Measurements from ENCODE around the gene BIRC3. TPM values are rescaled to one million over a fixed set of nuclear protein-coding genes. Genes with fewer than 3 reads are reported as not detected.

BIRC3 gene
- total RNA-seq, 1 donor from 2014 or later: 1.6 TPM

DNA sequence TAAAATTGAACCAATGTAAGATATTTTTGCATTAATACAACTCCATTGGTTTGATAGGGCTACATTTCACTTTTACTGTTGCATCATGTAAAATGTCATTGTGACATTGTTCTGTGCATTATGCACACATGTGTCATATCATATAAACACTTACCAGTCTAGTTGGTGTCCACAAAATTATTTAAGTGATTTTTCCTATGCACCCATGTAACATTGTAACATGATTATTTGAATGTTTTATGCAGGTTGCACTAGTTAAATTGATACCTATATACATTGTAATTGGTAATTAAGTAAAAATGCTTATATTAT, 9.6 kb upstream of the BIRC3 start:
- Histone ChIP-seq H3K27ac (ENCODE audit: low read depth, low read length) (no peak overlapping the region), H3K36me3 (ENCODE audit: control insufficient read depth in 3 of 3, insufficient read depth in 3 of 3, low read length in 3 of 3) (no peaks in the 10 kb centered on the region), H3K9me3 (ENCODE audit: control insufficient read depth in 3 of 3, low read length in 3 of 3) (no peaks in the 10 kb centered on the region), H3K4me3 (ENCODE audit: low read length in 3 of 3) (no peak overlapping the region), H3K4me1 (ENCODE audit: control insufficient read depth in 3 of 3, insufficient read depth in 3 of 3, low read length in 3 of 3) (peaks cover 0 to 3% (median 0%) of the 10 kb centered on the region in 3 donors), H3K27me3 (ENCODE audit: control insufficient read depth in 3 of 3, insufficient read depth in 3 of 3, low read length in 3 of 3) (no peaks in the 10 kb centered on the region), H3K9ac (ENCODE audit: low read depth in 1 of 3, low read length in 3 of 3) (no peak overlapping the region)

DNA sequence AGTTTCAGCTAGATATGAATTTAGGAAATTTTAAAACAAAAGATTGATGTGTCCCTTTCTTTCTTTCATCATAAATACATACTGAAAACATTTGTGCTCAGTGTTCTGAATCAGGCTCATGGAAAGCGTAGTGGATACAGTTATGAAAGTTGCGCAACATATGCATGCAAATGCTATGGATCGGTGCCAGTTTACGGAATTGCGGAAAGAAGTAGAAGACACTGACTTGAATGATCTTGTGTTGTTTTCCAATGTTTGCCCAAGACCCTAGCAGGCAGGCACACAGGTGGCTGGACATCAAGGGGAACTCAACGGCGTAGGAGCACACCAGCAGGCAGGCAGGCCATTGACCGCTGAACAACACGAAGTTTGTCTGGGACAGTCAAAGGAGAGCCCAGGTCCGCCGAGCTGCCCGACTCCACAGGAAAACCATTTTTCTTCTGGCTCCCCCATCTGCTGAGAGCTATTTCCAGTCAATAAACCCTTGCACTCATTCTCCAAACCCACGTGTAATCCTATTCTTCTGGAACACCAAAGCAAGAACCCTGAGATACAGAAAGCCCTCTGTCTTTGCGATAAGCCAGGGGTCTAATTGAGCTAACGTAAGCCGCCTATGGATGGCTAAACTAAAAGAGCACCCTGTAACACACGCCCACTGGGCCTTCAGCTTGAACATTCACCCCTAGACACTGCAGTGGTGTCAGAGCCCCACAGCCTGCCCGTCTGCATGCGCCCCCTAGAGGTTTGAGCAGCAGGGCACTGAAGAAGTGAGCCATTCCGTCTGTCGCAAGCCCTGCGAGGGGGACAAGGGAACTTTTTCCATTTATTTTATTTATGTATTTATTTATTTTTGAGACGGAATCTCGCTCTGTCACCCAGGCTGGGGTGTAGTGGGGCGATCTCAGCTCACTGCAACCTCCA, 7.4 kb upstream of the BIRC3 start:
- Histone ChIP-seq H3K36me3 (ENCODE audit: control insufficient read depth in 3 of 3, insufficient read depth in 3 of 3, low read length in 3 of 3) (no peaks in the 10 kb centered on the region), H3K9me3 (ENCODE audit: control insufficient read depth in 3 of 3, low read length in 3 of 3) (no peaks in the 10 kb centered on the region), H3K27ac (ENCODE audit: low read depth, low read length) (no peak overlapping the region), H3K27me3 (ENCODE audit: control insufficient read depth in 3 of 3, insufficient read depth in 3 of 3, low read length in 3 of 3) (no peaks in the 10 kb centered on the region), H3K4me1 (ENCODE audit: control insufficient read depth in 3 of 3, insufficient read depth in 3 of 3, low read length in 3 of 3) (peaks cover 0 to 3% (median 0%) of the 10 kb centered on the region in 3 donors), H3K4me3 (ENCODE audit: low read length in 3 of 3) (no peak overlapping the region), H3K9ac (ENCODE audit: low read depth in 1 of 3, low read length in 3 of 3) (no peak overlapping the region)

DNA sequence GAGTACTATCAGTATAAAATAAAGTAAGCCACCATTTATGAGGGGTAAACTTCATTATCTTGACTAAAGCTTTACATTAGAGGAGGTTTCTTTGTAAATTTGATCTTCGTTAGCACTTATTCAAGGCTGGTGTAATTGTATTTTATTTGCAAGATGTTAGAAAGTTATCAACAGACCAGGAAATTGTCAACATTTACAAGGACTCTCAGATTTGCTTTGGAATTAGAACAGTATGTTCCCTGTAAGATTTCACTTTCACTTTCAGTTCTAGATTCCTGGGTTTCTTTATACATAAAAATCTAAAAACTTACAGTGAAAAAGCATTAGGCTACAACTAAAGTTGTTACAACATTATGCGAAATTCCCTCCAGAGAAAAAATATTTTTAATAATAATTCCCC, 4.6 kb upstream of the BIRC3 start:
- Histone ChIP-seq H3K4me3 (ENCODE audit: low read length in 3 of 3) (peak overlapping the region; percentile 15 to 71 (median 16)), H3K27ac (ENCODE audit: low read depth, low read length) (peak overlapping the region; percentile 48), H3K9me3 (ENCODE audit: control insufficient read depth in 3 of 3, low read length in 3 of 3) (no peaks in the 10 kb centered on the region), H3K36me3 (ENCODE audit: control insufficient read depth in 3 of 3, insufficient read depth in 3 of 3, low read length in 3 of 3) (no peaks in the 10 kb centered on the region), H3K27me3 (ENCODE audit: control insufficient read depth in 3 of 3, insufficient read depth in 3 of 3, low read length in 3 of 3) (no peaks in the 10 kb centered on the region), H3K9ac (ENCODE audit: low read depth in 1 of 3, low read length in 3 of 3) (peak overlapping the region in 1 of 3 donors; percentile 61), H3K4me1 (ENCODE audit: control insufficient read depth in 3 of 3, insufficient read depth in 3 of 3, low read length in 3 of 3) (peaks cover under 1 to 8% (median 3%) of the 10 kb centered on the region in 3 donors)

DNA sequence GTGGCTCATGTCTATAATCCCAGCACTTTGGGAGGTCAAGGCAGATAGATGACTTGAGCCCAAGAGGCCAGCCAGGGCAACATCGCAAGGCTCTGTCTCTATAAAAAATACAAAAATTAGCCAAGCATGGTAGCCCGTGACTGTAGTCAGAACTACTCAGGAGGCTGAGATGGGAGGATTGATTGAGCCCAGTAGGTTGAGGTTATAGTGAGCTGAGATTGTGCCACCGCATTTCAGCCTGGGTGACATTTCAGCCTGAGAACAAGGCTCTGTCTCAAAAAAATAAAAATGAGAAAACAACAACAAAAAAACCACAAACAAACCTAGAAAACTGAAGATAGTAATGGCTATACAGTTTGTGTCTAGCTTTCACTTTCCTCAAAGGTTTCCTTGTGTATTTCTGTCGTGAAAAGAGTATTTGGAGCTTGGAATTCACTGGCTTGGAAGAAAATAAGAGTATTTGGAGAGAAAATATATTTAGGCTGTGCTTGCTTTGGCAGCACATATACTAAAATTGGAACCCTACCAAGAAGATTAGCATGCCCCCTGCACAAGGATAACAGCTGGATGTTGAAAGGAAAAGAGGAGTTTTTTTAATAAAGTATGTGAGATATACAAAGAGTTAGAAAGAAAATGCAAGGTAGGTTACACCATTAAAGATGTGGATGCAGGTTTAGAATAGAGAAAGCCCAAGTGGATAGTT, 3.9 kb upstream of the BIRC3 start:
- H3K27me3 ChIP-seq (ENCODE audit: control insufficient read depth in 3 of 3, insufficient read depth in 3 of 3, low read length in 3 of 3): no peaks in the 10 kb centered on the region
- H3K36me3 ChIP-seq (ENCODE audit: control insufficient read depth in 3 of 3, insufficient read depth in 3 of 3, low read length in 3 of 3): no peaks in the 10 kb centered on the region
- no peaks in the 10 kb centered on the region for H3K9me3 ChIP-seq (ENCODE audit: control insufficient read depth in 3 of 3, low read length in 3 of 3)
- H3K27ac ChIP-seq (ENCODE audit: low read depth, low read length): peak overlapping the region; percentile 48
- H3K4me3 ChIP-seq (ENCODE audit: low read length in 3 of 3): peak overlapping the region; percentile 2 to 71 (median 15)
- H3K9ac ChIP-seq (ENCODE audit: low read depth in 1 of 3, low read length in 3 of 3): peak overlapping the region in 1 of 3 donors; percentile 33
- H3K4me1 ChIP-seq (ENCODE audit: control insufficient read depth in 3 of 3, insufficient read depth in 3 of 3, low read length in 3 of 3): peaks cover 3 to 14% (median 6%) of the 10 kb centered on the region in 3 donors

DNA sequence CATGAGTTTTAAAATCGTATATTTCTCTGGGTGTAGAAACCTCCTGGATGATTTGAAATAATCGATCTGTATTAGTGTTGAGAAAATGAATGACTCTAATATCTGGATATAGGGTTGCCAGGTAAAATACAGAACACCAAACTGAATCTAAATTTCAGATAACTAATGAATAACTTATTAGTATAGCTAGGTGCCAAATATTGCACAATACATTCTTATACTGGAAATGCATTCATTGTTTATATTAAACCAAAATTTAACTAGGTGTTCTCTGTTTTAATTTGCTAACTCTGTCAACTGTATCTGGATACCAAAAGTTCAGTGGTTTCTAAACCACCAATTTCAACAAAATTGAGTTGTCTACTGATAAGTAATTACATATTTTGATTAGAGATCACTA, 2.5 kb upstream of the BIRC3 start:
- H3K36me3 ChIP-seq (ENCODE audit: control insufficient read depth in 3 of 3, insufficient read depth in 3 of 3, low read length in 3 of 3): no peaks in the 10 kb centered on the region
- H3K4me3 ChIP-seq (ENCODE audit: low read length in 3 of 3): no peak overlapping the region
- no peak overlapping the region for H3K27ac ChIP-seq (ENCODE audit: low read depth, low read length)
- no peak overlapping the region for H3K9ac ChIP-seq (ENCODE audit: low read depth in 1 of 3, low read length in 3 of 3)
- H3K9me3 ChIP-seq (ENCODE audit: control insufficient read depth in 3 of 3, low read length in 3 of 3): no peaks in the 10 kb centered on the region
- H3K4me1 ChIP-seq (ENCODE audit: control insufficient read depth in 3 of 3, insufficient read depth in 3 of 3, low read length in 3 of 3): peaks cover 3 to 14% (median 6%) of the 10 kb centered on the region in 3 donors
- H3K27me3 ChIP-seq (ENCODE audit: control insufficient read depth in 3 of 3, insufficient read depth in 3 of 3, low read length in 3 of 3): no peaks in the 10 kb centered on the region

DNA sequence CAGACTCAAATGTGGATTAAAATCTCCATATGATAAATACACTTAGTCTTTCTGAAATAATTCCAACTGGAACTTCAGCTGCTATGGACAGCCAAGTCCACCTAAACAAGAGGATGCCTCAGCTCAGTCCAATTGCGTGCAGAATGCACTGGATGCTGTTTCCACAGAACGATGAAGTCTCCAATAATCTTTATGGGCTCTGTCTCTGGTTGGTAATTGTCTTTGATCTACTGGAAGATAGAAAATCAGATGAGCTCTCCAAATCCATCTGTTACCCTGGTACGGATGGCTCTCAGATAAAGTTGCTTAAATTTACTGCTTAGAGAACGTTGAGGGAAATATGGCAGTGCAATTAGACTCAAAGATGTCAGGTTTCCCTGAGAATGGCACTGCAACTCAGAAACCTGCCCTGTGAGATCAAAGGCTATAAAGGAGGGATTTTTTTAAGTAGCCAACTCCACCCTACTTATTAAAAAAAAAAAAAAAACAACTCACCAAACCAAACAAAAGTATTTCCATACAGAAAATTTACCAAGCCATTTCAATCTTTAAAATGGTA, 859 bp upstream of the BIRC3 start:
- H3K27me3 ChIP-seq (ENCODE audit: control insufficient read depth in 3 of 3, insufficient read depth in 3 of 3, low read length in 3 of 3): no peaks in the 10 kb centered on the region
- H3K36me3 ChIP-seq (ENCODE audit: control insufficient read depth in 3 of 3, insufficient read depth in 3 of 3, low read length in 3 of 3): no peaks in the 10 kb centered on the region
- peak overlapping the region in 2 of 3 donors; percentile 77 to 91 for H3K9ac ChIP-seq (ENCODE audit: low read depth in 1 of 3, low read length in 3 of 3)
- peaks cover 3 to 14% (median 6%) of the 10 kb centered on the region in 3 donors for H3K4me1 ChIP-seq (ENCODE audit: control insufficient read depth in 3 of 3, insufficient read depth in 3 of 3, low read length in 3 of 3)
- no peaks in the 10 kb centered on the region for H3K9me3 ChIP-seq (ENCODE audit: control insufficient read depth in 3 of 3, low read length in 3 of 3)
- H3K27ac ChIP-seq (ENCODE audit: low read depth, low read length): no peak overlapping the region
- H3K4me3 ChIP-seq (ENCODE audit: low read length in 3 of 3): peak overlapping the region in 1 of 3 donors; percentile 94

DNA sequence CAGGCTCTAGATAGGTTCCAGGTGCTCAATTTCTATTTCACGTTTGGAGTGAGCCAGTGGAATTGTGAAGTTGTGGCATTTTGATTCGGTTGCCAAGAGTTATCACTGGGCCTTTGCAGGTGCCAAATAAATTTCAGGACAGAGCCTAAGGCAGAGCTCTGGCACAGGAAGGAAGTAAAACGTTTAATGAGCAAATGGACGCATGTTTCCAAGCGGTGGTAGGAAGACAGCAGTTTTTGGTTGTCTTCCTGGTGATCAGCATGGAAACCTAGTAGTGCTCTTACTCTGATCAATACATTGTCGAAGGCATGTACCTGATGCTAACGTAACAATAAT, 452 bp downstream of the BIRC3 start:
- peaks cover 3 to 14% (median 6%) of the 10 kb centered on the region in 3 donors for H3K4me1 ChIP-seq (ENCODE audit: control insufficient read depth in 3 of 3, insufficient read depth in 3 of 3, low read length in 3 of 3)
- no peaks in the 10 kb centered on the region for H3K27me3 ChIP-seq (ENCODE audit: control insufficient read depth in 3 of 3, insufficient read depth in 3 of 3, low read length in 3 of 3)
- H3K9me3 ChIP-seq (ENCODE audit: control insufficient read depth in 3 of 3, low read length in 3 of 3): no peaks in the 10 kb centered on the region
- peak overlapping the region; percentile 74 to 94 (median 86) for H3K4me3 ChIP-seq (ENCODE audit: low read length in 3 of 3)
- no peaks in the 10 kb centered on the region for H3K36me3 ChIP-seq (ENCODE audit: control insufficient read depth in 3 of 3, insufficient read depth in 3 of 3, low read length in 3 of 3)
- peak overlapping the region; percentile 66 to 85 (median 77) for H3K9ac ChIP-seq (ENCODE audit: low read depth in 1 of 3, low read length in 3 of 3)
- H3K27ac ChIP-seq (ENCODE audit: low read depth, low read length): peak overlapping the region; percentile 51

DNA sequence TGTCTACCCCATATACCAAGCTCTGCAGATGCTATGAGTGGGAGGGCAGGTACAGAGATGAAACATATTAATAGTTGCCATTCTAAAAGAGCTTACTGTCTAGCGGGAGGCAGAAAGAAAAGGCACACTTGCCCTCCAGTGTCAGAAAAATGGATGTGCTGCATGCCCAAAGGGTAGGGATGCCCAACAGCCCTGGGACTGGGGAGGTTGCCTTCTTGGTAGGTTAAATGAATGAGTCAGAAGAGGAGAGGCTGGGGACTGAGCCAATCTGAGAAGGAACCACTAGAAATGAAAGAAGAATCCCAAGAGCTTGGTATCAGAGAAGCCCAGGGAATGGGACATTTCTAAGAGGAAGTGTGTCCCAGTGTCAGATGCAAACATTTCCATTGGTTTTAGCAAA, 1.2 kb downstream of the BIRC3 start:
- Histone ChIP-seq H3K9ac (ENCODE audit: low read depth in 1 of 3, low read length in 3 of 3) (no peak overlapping the region), H3K27ac (ENCODE audit: low read depth, low read length) (no peak overlapping the region), H3K9me3 (ENCODE audit: control insufficient read depth in 3 of 3, low read length in 3 of 3) (no peaks in the 10 kb centered on the region), H3K36me3 (ENCODE audit: control insufficient read depth in 3 of 3, insufficient read depth in 3 of 3, low read length in 3 of 3) (no peaks in the 10 kb centered on the region), H3K27me3 (ENCODE audit: control insufficient read depth in 3 of 3, insufficient read depth in 3 of 3, low read length in 3 of 3) (no peaks in the 10 kb centered on the region), H3K4me1 (ENCODE audit: control insufficient read depth in 3 of 3, insufficient read depth in 3 of 3, low read length in 3 of 3) (peaks cover 3 to 14% (median 6%) of the 10 kb centered on the region in 3 donors), H3K4me3 (ENCODE audit: low read length in 3 of 3) (no peak overlapping the region)

DNA sequence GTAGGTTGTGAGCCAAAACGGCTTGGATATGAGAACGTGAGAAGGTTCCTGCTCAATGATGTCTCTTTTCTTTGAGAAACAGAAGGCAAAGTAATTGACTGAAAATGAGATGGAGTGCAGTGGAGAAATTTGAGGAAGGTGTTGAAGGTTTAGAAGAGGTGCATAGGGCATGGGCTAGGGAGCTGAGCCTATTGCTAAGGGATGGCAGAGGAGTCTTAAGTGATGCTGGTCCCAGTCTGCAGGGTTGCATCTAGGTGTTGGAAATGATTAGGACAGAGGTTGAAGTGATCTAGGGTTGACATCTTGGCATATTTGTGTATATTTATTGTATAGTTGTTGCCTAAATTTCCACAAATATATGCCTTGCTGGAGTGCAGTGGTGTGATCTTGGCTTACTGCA, 2.3 kb downstream of the BIRC3 start:
- no peaks in the 10 kb centered on the region for H3K27me3 ChIP-seq (ENCODE audit: control insufficient read depth in 3 of 3, insufficient read depth in 3 of 3, low read length in 3 of 3)
- H3K9me3 ChIP-seq (ENCODE audit: control insufficient read depth in 3 of 3, low read length in 3 of 3): no peaks in the 10 kb centered on the region
- no peak overlapping the region for H3K27ac ChIP-seq (ENCODE audit: low read depth, low read length)
- H3K36me3 ChIP-seq (ENCODE audit: control insufficient read depth in 3 of 3, insufficient read depth in 3 of 3, low read length in 3 of 3): no peaks in the 10 kb centered on the region
- H3K4me1 ChIP-seq (ENCODE audit: control insufficient read depth in 3 of 3, insufficient read depth in 3 of 3, low read length in 3 of 3): peaks cover 3 to 16% (median 6%) of the 10 kb centered on the region in 3 donors
- H3K9ac ChIP-seq (ENCODE audit: low read depth in 1 of 3, low read length in 3 of 3): no peak overlapping the region
- H3K4me3 ChIP-seq (ENCODE audit: low read length in 3 of 3): no peak overlapping the region

DNA sequence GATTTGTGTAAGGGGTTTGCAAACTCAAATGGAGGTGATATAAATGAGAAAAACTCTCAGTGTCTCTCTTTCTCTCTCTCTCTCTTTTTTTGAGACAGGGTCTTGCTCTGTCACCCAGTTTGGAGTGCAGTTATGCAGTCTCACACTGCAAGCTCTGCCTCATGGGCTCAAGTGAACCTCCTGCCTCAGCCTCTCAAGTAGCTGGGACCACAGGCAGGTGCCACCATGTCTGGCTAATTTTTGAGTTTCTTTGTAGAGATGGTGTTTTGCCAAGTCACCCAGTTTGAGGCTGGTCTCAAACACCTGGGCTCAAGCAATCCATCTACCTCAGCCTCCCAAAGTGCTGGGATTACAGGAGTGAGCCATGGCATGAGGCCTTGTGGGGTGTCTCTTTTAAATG, 2.9 kb downstream of the BIRC3 start:
- Histone ChIP-seq H3K9ac (ENCODE audit: low read depth in 1 of 3, low read length in 3 of 3) (no peak overlapping the region), H3K4me1 (ENCODE audit: control insufficient read depth in 3 of 3, insufficient read depth in 3 of 3, low read length in 3 of 3) (peaks cover 3 to 18% (median 6%) of the 10 kb centered on the region in 3 donors), H3K4me3 (ENCODE audit: low read length in 3 of 3) (no peak overlapping the region), H3K9me3 (ENCODE audit: control insufficient read depth in 3 of 3, low read length in 3 of 3) (no peaks in the 10 kb centered on the region), H3K36me3 (ENCODE audit: control insufficient read depth in 3 of 3, insufficient read depth in 3 of 3, low read length in 3 of 3) (no peaks in the 10 kb centered on the region), H3K27ac (ENCODE audit: low read depth, low read length) (no peak overlapping the region), H3K27me3 (ENCODE audit: control insufficient read depth in 3 of 3, insufficient read depth in 3 of 3, low read length in 3 of 3) (no peaks in the 10 kb centered on the region)

All from skeletal muscle tissue (tissue), 4 donors.